Lower leg skin (tissue), 3 donors: ENCODE data around the gene ABCG1.

Experiments used
- POLR2A ChIP-seq, 2 donors: fragments of 450-650 bp; IDR thresholded peaks; one replicate each; pipeline ENCODE4 v1.6.1; 2016 to 2017; ENCODE audit warnings: antibody characterized with exemption in 2 of 2, mild to moderate bottlenecking in 1 of 2, moderate library complexity in 1 of 2
- TF ChIP-seq, protein P1 (sequence below), 3 donors: fragments of 450-650 bp; IDR thresholded peaks; one replicate each; pipeline ENCODE4 v1.5.1; 2016; ENCODE audit warnings: antibody characterized with exemption in 3 of 3, mild to moderate bottlenecking in 3 of 3, moderate library complexity in 2 of 3

DNA sequence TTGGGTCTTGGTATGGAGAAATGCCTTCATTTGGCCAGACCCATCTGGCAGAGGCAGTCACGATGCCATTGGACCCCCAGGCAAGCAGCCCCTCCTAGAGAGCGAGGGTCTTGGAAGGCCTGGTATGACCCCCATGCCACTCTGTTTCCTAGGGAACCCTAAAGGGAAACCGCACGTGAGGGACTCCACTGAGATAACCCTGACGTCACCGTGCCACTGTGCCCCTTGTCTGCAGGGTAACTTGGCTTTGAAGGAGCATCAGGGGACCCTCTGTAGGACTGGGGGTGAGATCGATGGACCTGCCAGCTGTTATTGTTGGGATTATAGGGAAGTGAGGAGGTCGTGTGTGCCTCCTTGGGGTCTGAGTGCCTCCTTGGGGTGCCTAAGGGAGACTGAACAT lies 34.5 kb downstream of the ABCG1 start:
- TF ChIP-seq, protein P1, sequence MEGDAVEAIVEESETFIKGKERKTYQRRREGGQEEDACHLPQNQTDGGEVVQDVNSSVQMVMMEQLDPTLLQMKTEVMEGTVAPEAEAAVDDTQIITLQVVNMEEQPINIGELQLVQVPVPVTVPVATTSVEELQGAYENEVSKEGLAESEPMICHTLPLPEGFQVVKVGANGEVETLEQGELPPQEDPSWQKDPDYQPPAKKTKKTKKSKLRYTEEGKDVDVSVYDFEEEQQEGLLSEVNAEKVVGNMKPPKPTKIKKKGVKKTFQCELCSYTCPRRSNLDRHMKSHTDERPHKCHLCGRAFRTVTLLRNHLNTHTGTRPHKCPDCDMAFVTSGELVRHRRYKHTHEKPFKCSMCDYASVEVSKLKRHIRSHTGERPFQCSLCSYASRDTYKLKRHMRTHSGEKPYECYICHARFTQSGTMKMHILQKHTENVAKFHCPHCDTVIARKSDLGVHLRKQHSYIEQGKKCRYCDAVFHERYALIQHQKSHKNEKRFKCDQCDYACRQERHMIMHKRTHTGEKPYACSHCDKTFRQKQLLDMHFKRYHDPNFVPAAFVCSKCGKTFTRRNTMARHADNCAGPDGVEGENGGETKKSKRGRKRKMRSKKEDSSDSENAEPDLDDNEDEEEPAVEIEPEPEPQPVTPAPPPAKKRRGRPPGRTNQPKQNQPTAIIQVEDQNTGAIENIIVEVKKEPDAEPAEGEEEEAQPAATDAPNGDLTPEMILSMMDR (IDR thresholded peaks at IDR 0.05) = no peak
- TF ChIP-seq POLR2A (IDR thresholded peaks at IDR 0.05) = no peak
